NCI-H526 (cell line): ENCODE measurements around the gene LGALSL.

ENCODE experiments used
- DNase-seq, 2 experiments: peaks; one replicate each; lab custom pipeline; 2025; lab: John Stamatoyannopoulos, UW

LGALSL gene

GRCh38 chr2:64498438-64498837, 44.5 kb downstream of the LGALSL start:
- no peak for DNase-seq

GRCh38 chr2:64500549-64500948, 46.6 kb downstream of the LGALSL start:
- no peak for DNase-seq

GRCh38 chr2:64501946-64502345, 48.0 kb downstream of the LGALSL start:
- DNase-seq: no peak

GRCh38 chr2:64502860-64503259, 48.9 kb downstream of the LGALSL start:
- no peak for DNase-seq

GRCh38 chr2:64504774-64505720, 51.1 kb downstream of the LGALSL start:
- no peak for DNase-seq

- DNase-seq: no peak
These were observed 52.7 kb downstream of the LGALSL start for GRCh38 chr2:64506686-64507085.
